Measurements from ENCODE around the gene FHIT. TPM values are rescaled to one million over a fixed set of nuclear protein-coding genes. Genes with fewer than 3 reads are reported as not detected.

The FHIT gene
- total RNA-seq, 1 experiment from 2014 or later, result 3.6 TPM

DNA sequence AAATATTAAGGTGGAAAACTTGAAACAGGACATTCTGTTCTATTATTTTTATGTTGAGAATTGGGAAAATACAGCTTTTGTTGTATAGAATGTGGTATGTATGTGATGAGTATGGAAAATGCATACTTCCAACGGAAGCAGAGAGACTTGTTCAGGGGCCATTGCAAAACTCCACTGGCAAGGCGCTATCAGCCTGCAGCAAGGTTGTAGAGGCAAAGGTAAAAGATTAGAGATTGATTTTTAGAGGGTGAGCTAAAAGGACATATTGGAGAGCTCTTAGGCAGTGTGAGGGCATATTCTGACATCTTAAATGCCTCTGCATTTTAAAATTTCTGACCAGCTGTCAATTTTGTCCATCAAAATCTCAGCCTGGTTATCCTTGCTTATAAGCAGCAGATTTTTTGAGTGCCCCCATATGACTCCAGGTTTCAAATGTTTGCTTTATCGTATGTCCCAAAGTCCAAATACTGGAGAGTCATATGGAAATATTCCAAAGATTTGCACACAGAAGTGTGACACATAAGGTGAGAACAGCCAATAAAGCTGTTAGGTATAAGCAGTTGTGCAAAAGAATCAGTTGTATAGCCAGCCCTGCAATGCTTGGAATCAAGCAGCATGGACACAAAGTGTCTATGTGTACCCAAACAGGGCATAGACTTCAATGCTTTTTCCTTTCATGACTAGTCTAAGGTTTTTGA is 829.4 kb downstream of the FHIT start:
- CTCF ChIA-PET, result no interaction called here
- POLR2A ChIA-PET (ENCODE audit: unreplicated experiment), result no interaction called here

DNA sequence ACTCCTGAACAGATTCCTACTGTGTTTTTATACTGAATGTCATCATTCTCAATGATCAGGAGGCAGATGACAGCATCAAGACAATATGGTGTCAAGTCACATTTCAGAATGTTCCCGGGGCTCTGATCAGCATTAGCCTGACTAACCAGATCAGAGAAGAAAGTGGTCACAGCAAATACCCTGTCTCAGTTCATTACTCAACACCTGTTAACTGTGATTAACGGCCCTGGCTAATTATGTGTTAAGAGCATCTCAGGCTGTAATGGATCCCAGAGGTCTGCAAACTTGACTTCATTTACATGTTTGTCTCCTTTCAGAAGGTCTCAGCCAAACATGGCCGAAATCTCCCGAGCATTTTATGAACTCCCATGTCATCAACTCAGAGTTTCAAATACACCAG is 833.7 kb downstream of the FHIT start:
- intact Hi-C loops (cut with micrococcal nuclease), result no loop called here
- no peaks in the 10 kb centered on the region for H3F3A ChIP-seq (ENCODE audit: low read length, unreplicated experiment)
- POLR2A ChIA-PET (ENCODE audit: unreplicated experiment), result no interaction called here
- no peaks in the 10 kb centered on the region for H3K9me2 ChIP-seq (replicated peaks; ENCODE audit: low read length)
- H3K9me3 ChIP-seq (ENCODE audit: low read length), result no peaks in the 10 kb centered on the region
- H4K20me1 ChIP-seq (ENCODE audit: low read length), result no peaks in the 10 kb centered on the region
- no TSS peak for BruUV-seq (replicated peaks)
- no peaks in the 10 kb centered on the region for H3K27me3 ChIP-seq (ENCODE audit: low read length)
- no peak overlapping the region for H3K4me3 ChIP-seq (ENCODE audit: low read length)
- H3K9ac ChIP-seq (ENCODE audit: low read length), result no peak overlapping the region
- no peaks in the 10 kb centered on the region for H3K4me1 ChIP-seq (ENCODE audit: insufficient read depth, low read length)
- CTCF ChIA-PET, result no interaction called here
- no peak for TF ChIP-seq EZH2 (IDR thresholded peaks at IDR 0.05; ENCODE audit: low read length, unreplicated experiment)
- TF ChIP-seq EZH2phosphoT487 (IDR thresholded peaks at IDR 0.05; ENCODE audit: borderline replicate concordance, low read length), result no peak
- TF ChIP-seq, protein P1, sequence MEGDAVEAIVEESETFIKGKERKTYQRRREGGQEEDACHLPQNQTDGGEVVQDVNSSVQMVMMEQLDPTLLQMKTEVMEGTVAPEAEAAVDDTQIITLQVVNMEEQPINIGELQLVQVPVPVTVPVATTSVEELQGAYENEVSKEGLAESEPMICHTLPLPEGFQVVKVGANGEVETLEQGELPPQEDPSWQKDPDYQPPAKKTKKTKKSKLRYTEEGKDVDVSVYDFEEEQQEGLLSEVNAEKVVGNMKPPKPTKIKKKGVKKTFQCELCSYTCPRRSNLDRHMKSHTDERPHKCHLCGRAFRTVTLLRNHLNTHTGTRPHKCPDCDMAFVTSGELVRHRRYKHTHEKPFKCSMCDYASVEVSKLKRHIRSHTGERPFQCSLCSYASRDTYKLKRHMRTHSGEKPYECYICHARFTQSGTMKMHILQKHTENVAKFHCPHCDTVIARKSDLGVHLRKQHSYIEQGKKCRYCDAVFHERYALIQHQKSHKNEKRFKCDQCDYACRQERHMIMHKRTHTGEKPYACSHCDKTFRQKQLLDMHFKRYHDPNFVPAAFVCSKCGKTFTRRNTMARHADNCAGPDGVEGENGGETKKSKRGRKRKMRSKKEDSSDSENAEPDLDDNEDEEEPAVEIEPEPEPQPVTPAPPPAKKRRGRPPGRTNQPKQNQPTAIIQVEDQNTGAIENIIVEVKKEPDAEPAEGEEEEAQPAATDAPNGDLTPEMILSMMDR (conservative IDR thresholded peaks at IDR 0.05; ENCODE audit: low read depth, low read length), result no peak
- ATAC-seq (no peak), DNase-seq (no peak)
- H3K79me2 ChIP-seq (ENCODE audit: low read length), result no peaks in the 10 kb centered on the region
- no peak overlapping the region for H3K27ac ChIP-seq (ENCODE audit: low read length)
- H2AFZ ChIP-seq (ENCODE audit: low read length), result no peak overlapping the region
- H3K36me3 ChIP-seq (ENCODE audit: low read depth, low read length), result no peaks in the 10 kb centered on the region
- no peak overlapping the region for H3K4me2 ChIP-seq (ENCODE audit: low read length)

More for the DNA sequence above, 829.4 kb downstream of the FHIT start:
- no peak overlapping the region for H3K27ac ChIP-seq (ENCODE audit: low read length)
- no peaks in the 10 kb centered on the region for H3K4me1 ChIP-seq (ENCODE audit: insufficient read depth, low read length)
- H3K36me3 ChIP-seq (ENCODE audit: low read depth, low read length), result no peaks in the 10 kb centered on the region
- intact Hi-C loops (cut with micrococcal nuclease), result no loop called here
- H3K4me3 ChIP-seq (ENCODE audit: low read length), result no peak overlapping the region
- ATAC-seq (no peak), DNase-seq (no peak)
- TF ChIP-seq EZH2 (IDR thresholded peaks at IDR 0.05; ENCODE audit: low read length, unreplicated experiment), result no peak
- TF ChIP-seq EZH2phosphoT487 (IDR thresholded peaks at IDR 0.05; ENCODE audit: borderline replicate concordance, low read length), result no peak
- TF ChIP-seq, protein P1 (conservative IDR thresholded peaks at IDR 0.05; ENCODE audit: low read depth, low read length), result no peak
- H3K9me3 ChIP-seq (ENCODE audit: low read length), result no peaks in the 10 kb centered on the region
- no peaks in the 10 kb centered on the region for H3K9me2 ChIP-seq (replicated peaks; ENCODE audit: low read length)
- no peaks in the 10 kb centered on the region for H3K79me2 ChIP-seq (ENCODE audit: low read length)
- H3F3A ChIP-seq (ENCODE audit: low read length, unreplicated experiment), result no peaks in the 10 kb centered on the region
- H3K9ac ChIP-seq (ENCODE audit: low read length), result no peak overlapping the region
- no peak overlapping the region for H3K4me2 ChIP-seq (ENCODE audit: low read length)
- H4K20me1 ChIP-seq (ENCODE audit: low read length), result no peaks in the 10 kb centered on the region
- H2AFZ ChIP-seq (ENCODE audit: low read length), result no peak overlapping the region
- no TSS peak for BruUV-seq (replicated peaks)
- H3K27me3 ChIP-seq (ENCODE audit: low read length), result no peaks in the 10 kb centered on the region

DNA sequence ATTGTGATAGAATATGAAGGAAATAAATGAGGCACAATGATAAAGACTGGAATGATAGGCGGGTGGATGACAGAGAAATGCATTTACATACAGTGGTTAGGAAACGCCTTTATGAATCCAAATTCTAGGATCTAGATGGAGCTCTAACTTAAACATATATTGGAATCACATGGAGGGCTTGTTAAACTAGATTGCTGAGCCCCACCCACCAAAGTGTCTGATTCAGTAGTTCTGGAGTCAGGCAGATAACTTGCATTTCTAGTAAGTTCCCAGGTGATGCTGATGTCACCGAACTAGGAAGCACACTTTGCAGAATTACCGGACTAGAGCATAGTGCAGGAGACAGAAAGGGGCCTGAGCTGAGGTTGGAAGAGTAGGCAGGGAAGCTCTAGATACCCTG is 837.2 kb downstream of the FHIT start:
- H3F3A ChIP-seq (ENCODE audit: low read length, unreplicated experiment), result no peaks in the 10 kb centered on the region
- no peaks in the 10 kb centered on the region for H3K9me2 ChIP-seq (replicated peaks; ENCODE audit: low read length)
- H3K4me3 ChIP-seq (ENCODE audit: low read length), result no peak overlapping the region
- DNase-seq (no peak), ATAC-seq (no peak)
- H3K4me2 ChIP-seq (ENCODE audit: low read length), result no peak overlapping the region
- no TSS peak for BruUV-seq (replicated peaks)
- H3K79me2 ChIP-seq (ENCODE audit: low read length), result no peaks in the 10 kb centered on the region
- ChIA-PET CTCF (no interaction called here), POLR2A (ENCODE audit: unreplicated experiment) (no interaction called here)
- no peak overlapping the region for H3K9ac ChIP-seq (ENCODE audit: low read length)
- TF ChIP-seq, protein P1 (conservative IDR thresholded peaks at IDR 0.05; ENCODE audit: low read depth, low read length), result no peak
- TF ChIP-seq EZH2 (IDR thresholded peaks at IDR 0.05; ENCODE audit: low read length, unreplicated experiment) (no peak), EZH2phosphoT487 (IDR thresholded peaks at IDR 0.05; ENCODE audit: borderline replicate concordance, low read length) (no peak)
- intact Hi-C loops (cut with micrococcal nuclease), result no loop called here
- no peaks in the 10 kb centered on the region for H3K36me3 ChIP-seq (ENCODE audit: low read depth, low read length)
- H3K27me3 ChIP-seq (ENCODE audit: low read length), result no peaks in the 10 kb centered on the region
- no peaks in the 10 kb centered on the region for H4K20me1 ChIP-seq (ENCODE audit: low read length)
- no peaks in the 10 kb centered on the region for H3K9me3 ChIP-seq (ENCODE audit: low read length)
- H2AFZ ChIP-seq (ENCODE audit: low read length), result no peak overlapping the region
- no peaks in the 10 kb centered on the region for H3K4me1 ChIP-seq (ENCODE audit: insufficient read depth, low read length)
- H3K27ac ChIP-seq (ENCODE audit: low read length), result no peak overlapping the region

Data from PC-3 (cell line).